MCF 10A (cell line): ENCODE measurements around the gene LNPEP. TPM values are rescaled to one million over a fixed set of nuclear protein-coding genes. Genes with fewer than 3 reads are reported as not detected.

ENCODE experiments used
- BruUV-seq: library from RNA; stranded (reverse); fragments of 400-500 nt; replicated peaks from 2 replicates; lab custom pipeline; 2021; lab: Mats Ljungman, UMichigan
- CTCF ChIA-PET: fragments of 300-600 bp; sonication (Branson Sonifier 250); formaldehyde crosslinking; extraction: SDS; loops from one replicate; lab custom pipeline; 2021; ENCODE audit warnings: antibody characterized with exemption, inconsistent platforms; lab: Yijun Ruan, JAX
- POLR2A ChIA-PET: fragments of 300-600, 350-650 bp; sonication (Branson Sonifier 250); formaldehyde crosslinking; extraction: SDS; loops from one replicate; lab custom pipeline; 2020; ENCODE audit warnings: antibody characterized with exemption, inconsistent platforms; lab: Yijun Ruan, JAX
- DNase-seq: peaks from one replicate; pipeline ENCODE4 v3.0.0-alpha.2; 2018; ENCODE audit not compliant: unreplicated experiment
- H3K27ac Mint-ChIP-seq: one replicate; pipeline ENCODE4 v1.8.0; 2022; ENCODE audit warnings: mild to moderate bottlenecking, low read depth, mixed read lengths; ENCODE audit not compliant: unreplicated experiment
- H3K27me3 Mint-ChIP-seq: one replicate; pipeline ENCODE4 v1.8.0; 2022; ENCODE audit warnings: mixed read lengths; ENCODE audit not compliant: insufficient read depth, unreplicated experiment
- H3K36me3 Mint-ChIP-seq: one replicate; pipeline ENCODE4 v1.8.0; 2022; ENCODE audit warnings: mild to moderate bottlenecking, moderate library complexity, mixed read lengths; ENCODE audit not compliant: insufficient read depth, unreplicated experiment
- H3K4me1 Mint-ChIP-seq: one replicate; pipeline ENCODE4 v1.8.0; 2022; ENCODE audit warnings: mixed read lengths; ENCODE audit not compliant: insufficient read depth, unreplicated experiment
- H3K4me3 Mint-ChIP-seq: one replicate; pipeline ENCODE4 v1.8.0; 2022; ENCODE audit warnings: mild to moderate bottlenecking, moderate library complexity, mixed read lengths; ENCODE audit not compliant: unreplicated experiment
- H3K9me3 Mint-ChIP-seq: one replicate; pipeline ENCODE4 v1.8.0; 2022; ENCODE audit warnings: mixed read lengths; ENCODE audit not compliant: unreplicated experiment
- intact Hi-C: fragments of 100-400 bp; cut with micrococcal nuclease; formaldehyde crosslinking; loops from 2 replicates; pipeline ENCODE4 v1.14.1; 2022
- total RNA-seq: library from RNA; stranded (reverse); gene quantifications from 2 replicates; pipeline ENCODE4 v1.2.3, GENCODE V29; 2022
- TF ChIP-seq, protein P1 (sequence below): fragments of 200-600 bp; IDR thresholded peaks from one replicate; pipeline ENCODE4 v1.8.0; 2022; ENCODE audit warnings: antibody characterized with exemption, mild to moderate bottlenecking; ENCODE audit not compliant: unreplicated experiment

LNPEP gene
- total RNA-seq, 1 experiment from 2014 or later, result 26.4 TPM

DNA sequence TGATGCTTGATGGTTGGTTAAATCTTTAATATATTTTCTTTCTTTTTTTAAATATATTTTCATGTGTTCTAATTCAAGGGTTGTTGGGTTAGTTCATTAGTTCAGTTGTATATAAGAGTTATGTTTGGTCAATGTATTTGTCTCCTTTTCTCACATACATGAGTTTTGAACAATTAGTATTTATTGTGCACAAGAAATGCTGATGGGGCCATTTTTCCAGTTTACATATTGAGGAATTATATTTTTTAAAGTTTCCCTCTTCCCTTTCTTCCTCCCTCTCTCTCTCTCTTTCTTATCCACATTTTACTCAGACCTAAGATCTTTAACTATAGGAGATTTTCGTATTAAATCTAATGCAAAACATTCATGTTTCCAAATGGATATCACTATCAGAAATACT, 74.0 kb downstream of the LNPEP start:
- Mint-ChIP-seq H3K9me3 (no peaks in the 10 kb centered on the region), H3K4me3 (no peak overlapping the region), H3K36me3 (peaks cover 20% of the 10 kb centered on the region), H3K4me1 (peaks cover 6% of the 10 kb centered on the region), H3K27me3 (no peaks in the 10 kb centered on the region), H3K27ac (no peak overlapping the region)
- ChIA-PET CTCF (interaction anchor here (1.6 kb wide), 1 partner anchor 133 kb away, joined by 3 read pairs; no protein-coding TSS in a partner anchor), POLR2A (no interaction called here)
- DNase-seq, result no peak
- intact Hi-C loops, result no loop called here
- no TSS peak for BruUV-seq
- TF ChIP-seq, protein P1, sequence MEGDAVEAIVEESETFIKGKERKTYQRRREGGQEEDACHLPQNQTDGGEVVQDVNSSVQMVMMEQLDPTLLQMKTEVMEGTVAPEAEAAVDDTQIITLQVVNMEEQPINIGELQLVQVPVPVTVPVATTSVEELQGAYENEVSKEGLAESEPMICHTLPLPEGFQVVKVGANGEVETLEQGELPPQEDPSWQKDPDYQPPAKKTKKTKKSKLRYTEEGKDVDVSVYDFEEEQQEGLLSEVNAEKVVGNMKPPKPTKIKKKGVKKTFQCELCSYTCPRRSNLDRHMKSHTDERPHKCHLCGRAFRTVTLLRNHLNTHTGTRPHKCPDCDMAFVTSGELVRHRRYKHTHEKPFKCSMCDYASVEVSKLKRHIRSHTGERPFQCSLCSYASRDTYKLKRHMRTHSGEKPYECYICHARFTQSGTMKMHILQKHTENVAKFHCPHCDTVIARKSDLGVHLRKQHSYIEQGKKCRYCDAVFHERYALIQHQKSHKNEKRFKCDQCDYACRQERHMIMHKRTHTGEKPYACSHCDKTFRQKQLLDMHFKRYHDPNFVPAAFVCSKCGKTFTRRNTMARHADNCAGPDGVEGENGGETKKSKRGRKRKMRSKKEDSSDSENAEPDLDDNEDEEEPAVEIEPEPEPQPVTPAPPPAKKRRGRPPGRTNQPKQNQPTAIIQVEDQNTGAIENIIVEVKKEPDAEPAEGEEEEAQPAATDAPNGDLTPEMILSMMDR, result no peak

DNA sequence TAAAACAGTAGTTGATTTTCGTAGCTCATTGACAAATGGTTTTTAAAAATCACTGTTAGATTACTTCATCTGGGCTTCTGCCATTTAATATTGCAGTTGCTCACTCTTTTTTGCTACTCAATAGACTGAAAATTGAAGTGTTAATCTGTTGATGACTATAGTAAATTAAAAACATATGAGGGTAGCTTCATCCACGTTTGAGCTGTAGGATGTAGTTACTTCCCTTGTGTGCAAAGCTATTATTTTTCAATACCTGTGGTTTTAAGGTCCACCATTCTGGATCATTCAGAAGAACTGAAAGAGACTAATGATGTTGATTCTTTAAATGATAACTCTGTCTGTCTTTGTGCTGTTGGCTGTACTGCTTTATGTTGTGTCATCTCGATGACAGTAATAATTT, 74.7 kb downstream of the LNPEP start:
- TF ChIP-seq, protein P1, result no peak
- DNase-seq, result no peak
- no peaks in the 10 kb centered on the region for H3K9me3 Mint-ChIP-seq
- BruUV-seq, result no TSS peak
- H3K27me3 Mint-ChIP-seq, result no peaks in the 10 kb centered on the region
- peaks cover 6% of the 10 kb centered on the region for H3K4me1 Mint-ChIP-seq
- H3K27ac Mint-ChIP-seq, result no peak overlapping the region
- CTCF ChIA-PET, result interaction anchor here (0.6 to 1.6 kb wide), 3 partner anchors 21 to 136 kb away, joined by 3 read pairs; no protein-coding TSS in a partner anchor
- POLR2A ChIA-PET, result no interaction called here
- H3K36me3 Mint-ChIP-seq, result peaks cover 27% of the 10 kb centered on the region
- H3K4me3 Mint-ChIP-seq, result no peak overlapping the region
- intact Hi-C loops, result no loop called here

DNA sequence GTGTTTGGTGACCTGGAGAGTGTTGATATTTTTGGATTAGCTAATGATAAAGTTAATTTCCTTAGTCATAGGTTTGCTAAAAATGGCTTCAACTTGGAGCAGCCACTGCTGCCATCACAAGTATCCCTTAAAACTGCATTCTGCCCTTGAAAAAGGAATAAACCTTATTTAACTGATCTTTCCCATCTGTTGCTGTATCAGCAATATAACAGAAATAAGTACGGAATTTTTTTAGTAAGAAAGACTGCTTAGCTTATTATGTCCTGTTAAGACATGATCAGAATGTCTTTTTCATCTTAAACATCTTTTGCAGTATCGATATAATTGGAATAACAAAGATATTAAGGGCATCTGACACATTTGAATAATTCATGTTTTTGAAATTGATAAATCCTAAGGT, 75.7 kb downstream of the LNPEP start:
- Mint-ChIP-seq H3K27ac (no peak overlapping the region), H3K4me3 (no peak overlapping the region), H3K9me3 (no peaks in the 10 kb centered on the region), H3K4me1 (peaks cover 6% of the 10 kb centered on the region), H3K36me3 (peaks cover 33% of the 10 kb centered on the region), H3K27me3 (no peaks in the 10 kb centered on the region)
- no peak for DNase-seq
- no TSS peak for BruUV-seq
- CTCF ChIA-PET, result interaction anchor here (0.6 to 1.6 kb wide), 3 partner anchors 131 to 1516 kb away, joined by 3 to 4 read pairs (median 3); no protein-coding TSS in a partner anchor
- POLR2A ChIA-PET, result interaction anchor here (0.7 kb wide), 1 partner anchor 71 kb away, joined by 3 read pairs; no protein-coding TSS in a partner anchor
- TF ChIP-seq, protein P1, result no peak
- intact Hi-C loops, result no loop called here

DNA sequence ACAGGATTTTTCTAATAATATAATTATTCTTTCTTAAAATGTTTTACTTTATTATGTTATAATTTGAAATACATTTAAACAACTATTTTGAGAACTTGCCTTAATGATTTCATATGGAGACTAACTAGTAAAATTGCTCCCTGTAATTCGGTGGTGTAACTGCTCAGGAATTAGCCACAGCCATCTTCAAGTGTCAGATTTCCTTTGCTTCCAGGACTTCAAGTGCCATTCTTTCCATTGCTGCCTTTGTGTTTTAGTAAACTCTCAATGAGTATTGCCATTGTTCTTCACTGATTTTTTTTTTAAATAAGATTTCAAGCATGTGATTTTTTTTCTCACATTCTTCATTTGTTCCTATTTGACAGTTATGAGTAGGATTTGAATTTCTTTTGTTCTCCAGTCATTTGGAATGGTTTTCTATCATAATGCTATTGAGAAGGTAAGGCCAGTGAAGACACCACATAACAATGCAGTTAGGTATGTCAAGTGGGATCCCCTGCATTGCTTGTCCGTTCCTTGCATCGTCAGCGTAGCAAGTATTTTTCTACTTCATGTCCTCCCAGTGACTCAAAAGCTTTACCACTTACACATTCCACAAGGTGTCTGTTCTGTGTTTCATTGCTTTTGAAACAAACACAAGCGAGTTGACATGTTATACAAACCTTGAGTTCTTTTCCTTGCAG, 83.7 kb downstream of the LNPEP start:
- ChIA-PET POLR2A (no interaction called here), CTCF (no interaction called here)
- TF ChIP-seq, protein P1, result no peak
- intact Hi-C loops, result no loop called here
- Mint-ChIP-seq H3K4me3 (no peak overlapping the region), H3K27ac (no peak overlapping the region), H3K36me3 (peaks cover 41% of the 10 kb centered on the region), H3K9me3 (no peaks in the 10 kb centered on the region), H3K27me3 (no peaks in the 10 kb centered on the region), H3K4me1 (no peaks in the 10 kb centered on the region)
- BruUV-seq, result no TSS peak
- DNase-seq, result no peak
